Measurements from ENCODE around the gene C2CD4A. TPM values are rescaled to one million over a fixed set of nuclear protein-coding genes. Genes with fewer than 3 reads are reported as not detected.

Gene C2CD4A
- total RNA-seq, 1 experiment from 2014 or later: not detected

DNA sequence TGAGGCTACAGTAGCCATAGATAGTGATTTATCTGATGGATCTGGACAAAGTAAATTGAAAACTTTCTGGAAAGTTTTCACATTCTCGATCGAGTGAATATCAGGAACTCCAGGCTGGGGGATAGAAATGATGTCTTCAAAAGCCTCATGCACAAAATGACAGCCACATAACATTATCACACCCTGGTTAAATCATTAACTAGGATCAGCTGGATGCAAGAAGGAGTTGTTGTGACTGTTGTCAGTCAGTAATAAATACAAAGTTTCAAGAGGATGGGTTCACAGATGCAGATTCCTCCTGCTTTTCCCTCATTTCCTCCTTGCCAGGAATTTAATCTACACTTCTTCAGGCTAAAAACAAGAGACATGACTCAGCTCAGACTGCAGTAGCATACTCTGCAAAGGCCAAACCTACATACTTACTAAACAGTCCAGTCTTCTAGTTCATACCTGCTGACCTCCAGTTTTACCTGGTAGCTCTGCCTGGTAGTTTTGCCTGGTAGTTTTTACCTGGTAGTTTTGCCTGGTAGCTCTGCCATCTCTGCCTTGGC lies 40.9 kb downstream of the C2CD4A start:
- intact Hi-C loops (cut with micrococcal nuclease): no loop called here
- CTCF ChIA-PET: interaction anchor here (0.9 kb wide), 1 partner anchor 18 kb away, joined by 5 read pairs; no protein-coding TSS in a partner anchor
- H3K27ac ChIP-seq (ENCODE audit: low read depth, low read length): no peak overlapping the region
- TF ChIP-seq CEBPB (IDR thresholded peaks at IDR 0.05; ENCODE audit: low read depth) (no peak), YY1 (IDR thresholded peaks at IDR 0.05; ENCODE audit: extremely low read depth, insufficient replicate concordance, low read depth, low read length) (no peak), FOSL1 (IDR thresholded peaks at IDR 0.05; ENCODE audit: low read depth) (no peak), SIN3A (IDR thresholded peaks at IDR 0.05; ENCODE audit: low read depth) (no peak), POLR2AphosphoS5 (IDR thresholded peaks at IDR 0.05; ENCODE audit: low read depth, low read length) (no peak), ELF1 (IDR thresholded peaks at IDR 0.05; ENCODE audit: borderline replicate concordance, low read depth) (no peak), ZNF274 (IDR thresholded peaks at IDR 0.05; ENCODE audit: low read depth, low read length) (no peak), JUND (IDR thresholded peaks at IDR 0.05) (no peak), POLR2A (IDR thresholded peaks at IDR 0.05; ENCODE audit: borderline replicate concordance, extremely low read depth, insufficient read depth, insufficient read length) (no peak), EGR1 (IDR thresholded peaks at IDR 0.05; ENCODE audit: low read depth) (no peak)
- TF ChIP-seq, protein P1, sequence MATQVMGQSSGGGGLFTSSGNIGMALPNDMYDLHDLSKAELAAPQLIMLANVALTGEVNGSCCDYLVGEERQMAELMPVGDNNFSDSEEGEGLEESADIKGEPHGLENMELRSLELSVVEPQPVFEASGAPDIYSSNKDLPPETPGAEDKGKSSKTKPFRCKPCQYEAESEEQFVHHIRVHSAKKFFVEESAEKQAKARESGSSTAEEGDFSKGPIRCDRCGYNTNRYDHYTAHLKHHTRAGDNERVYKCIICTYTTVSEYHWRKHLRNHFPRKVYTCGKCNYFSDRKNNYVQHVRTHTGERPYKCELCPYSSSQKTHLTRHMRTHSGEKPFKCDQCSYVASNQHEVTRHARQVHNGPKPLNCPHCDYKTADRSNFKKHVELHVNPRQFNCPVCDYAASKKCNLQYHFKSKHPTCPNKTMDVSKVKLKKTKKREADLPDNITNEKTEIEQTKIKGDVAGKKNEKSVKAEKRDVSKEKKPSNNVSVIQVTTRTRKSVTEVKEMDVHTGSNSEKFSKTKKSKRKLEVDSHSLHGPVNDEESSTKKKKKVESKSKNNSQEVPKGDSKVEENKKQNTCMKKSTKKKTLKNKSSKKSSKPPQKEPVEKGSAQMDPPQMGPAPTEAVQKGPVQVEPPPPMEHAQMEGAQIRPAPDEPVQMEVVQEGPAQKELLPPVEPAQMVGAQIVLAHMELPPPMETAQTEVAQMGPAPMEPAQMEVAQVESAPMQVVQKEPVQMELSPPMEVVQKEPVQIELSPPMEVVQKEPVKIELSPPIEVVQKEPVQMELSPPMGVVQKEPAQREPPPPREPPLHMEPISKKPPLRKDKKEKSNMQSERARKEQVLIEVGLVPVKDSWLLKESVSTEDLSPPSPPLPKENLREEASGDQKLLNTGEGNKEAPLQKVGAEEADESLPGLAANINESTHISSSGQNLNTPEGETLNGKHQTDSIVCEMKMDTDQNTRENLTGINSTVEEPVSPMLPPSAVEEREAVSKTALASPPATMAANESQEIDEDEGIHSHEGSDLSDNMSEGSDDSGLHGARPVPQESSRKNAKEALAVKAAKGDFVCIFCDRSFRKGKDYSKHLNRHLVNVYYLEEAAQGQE (IDR thresholded peaks at IDR 0.05; ENCODE audit: low read depth): no peak
- TF ChIP-seq, protein P2, sequence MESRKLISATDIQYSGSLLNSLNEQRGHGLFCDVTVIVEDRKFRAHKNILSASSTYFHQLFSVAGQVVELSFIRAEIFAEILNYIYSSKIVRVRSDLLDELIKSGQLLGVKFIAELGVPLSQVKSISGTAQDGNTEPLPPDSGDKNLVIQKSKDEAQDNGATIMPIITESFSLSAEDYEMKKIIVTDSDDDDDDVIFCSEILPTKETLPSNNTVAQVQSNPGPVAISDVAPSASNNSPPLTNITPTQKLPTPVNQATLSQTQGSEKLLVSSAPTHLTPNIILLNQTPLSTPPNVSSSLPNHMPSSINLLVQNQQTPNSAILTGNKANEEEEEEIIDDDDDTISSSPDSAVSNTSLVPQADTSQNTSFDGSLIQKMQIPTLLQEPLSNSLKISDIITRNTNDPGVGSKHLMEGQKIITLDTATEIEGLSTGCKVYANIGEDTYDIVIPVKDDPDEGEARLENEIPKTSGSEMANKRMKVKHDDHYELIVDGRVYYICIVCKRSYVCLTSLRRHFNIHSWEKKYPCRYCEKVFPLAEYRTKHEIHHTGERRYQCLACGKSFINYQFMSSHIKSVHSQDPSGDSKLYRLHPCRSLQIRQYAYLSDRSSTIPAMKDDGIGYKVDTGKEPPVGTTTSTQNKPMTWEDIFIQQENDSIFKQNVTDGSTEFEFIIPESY (IDR thresholded peaks at IDR 0.05; ENCODE audit: extremely low read depth, insufficient replicate concordance, low read length): no peak
- TF ChIP-seq, protein P3, sequence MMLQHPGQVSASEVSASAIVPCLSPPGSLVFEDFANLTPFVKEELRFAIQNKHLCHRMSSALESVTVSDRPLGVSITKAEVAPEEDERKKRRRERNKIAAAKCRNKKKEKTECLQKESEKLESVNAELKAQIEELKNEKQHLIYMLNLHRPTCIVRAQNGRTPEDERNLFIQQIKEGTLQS (IDR thresholded peaks at IDR 0.05): no peak
- RAD21 ChIA-PET (ENCODE audit: low non-redundant PET in 1 of 2, low total read pairs in 2 of 2, uncharacterized antibody in 2 of 2, unreplicated experiment in 2 of 2): no interaction called here
- no peaks in the 10 kb centered on the region for H3K27me3 ChIP-seq (ENCODE audit: insufficient read depth, low read length)
- H3K9me2 ChIP-seq (ENCODE audit: insufficient read depth): no peaks in the 10 kb centered on the region
- H3K4me1 ChIP-seq (ENCODE audit: control insufficient read depth in 1 of 2, insufficient read depth in 2 of 2, low read length in 2 of 2): peaks cover 0 to 13% of the 10 kb centered on the region in 2 experiments; a peak in 3 of 4 replicates
- no peaks in the 10 kb centered on the region for H3K9me3 ChIP-seq (ENCODE audit: control insufficient read depth in 1 of 2, insufficient read depth in 1 of 2, low read depth in 1 of 2, low read length in 2 of 2)
- DNase-seq (ENCODE audit: low read depth, low spot score) (no peak), ATAC-seq (no peak)
- no peaks in the 10 kb centered on the region for H3K79me2 ChIP-seq (ENCODE audit: insufficient read depth, low read length)
- H3K4me2 ChIP-seq (ENCODE audit: low read length): no peak overlapping the region
- no peaks in the 10 kb centered on the region for H4K20me1 ChIP-seq (ENCODE audit: insufficient read depth)
- no peak overlapping the region for H3K4me3 ChIP-seq (replicated peaks in 1 of 2; ENCODE audit: low read depth in 1 of 2, low read length in 2 of 2)
- BruUV-seq (replicated peaks): no TSS peak
- POLR2A ChIA-PET: no interaction called here
- H2AFZ ChIP-seq (ENCODE audit: low read depth, low read length, poor library complexity, severe bottlenecking): no peak overlapping the region
- H3K36me3 ChIP-seq (ENCODE audit: control insufficient read depth in 1 of 2, insufficient read depth in 2 of 2, low read length in 2 of 2): no peaks in the 10 kb centered on the region
- no peak overlapping the region for H3K9ac ChIP-seq (ENCODE audit: low read length)
